Neuronal stem cell (in vitro differentiated cells): ENCODE measurements around the gene PLD1.

Experiments used
- DNase-seq: peaks from one replicate; pipeline ENCODE4 v3.0.0-alpha.2; 2013; ENCODE audit warnings: low spot score
- H2AFZ ChIP-seq: one replicate; pipeline ENCODE4 v1.6.1; 2013; ENCODE audit warnings: mild to moderate bottlenecking, low read length, inconsistent platforms
- H2AK5ac ChIP-seq: 2 replicates; pipeline ENCODE4 v1.6.1; 2013; ENCODE audit warnings: low read depth, mild to moderate bottlenecking, inconsistent platforms, low read length, moderate library complexity, mixed read lengths
- H2BK120ac ChIP-seq: 2 replicates; pipeline ENCODE4 v1.6.1; 2013; ENCODE audit warnings: low read depth, mild to moderate bottlenecking, inconsistent platforms, low read length, moderate library complexity, mixed read lengths
- H2BK12ac ChIP-seq: one replicate; pipeline ENCODE4 v1.6.1; 2013; ENCODE audit warnings: low read length, inconsistent platforms
- H2BK15ac ChIP-seq: 2 replicates; pipeline ENCODE4 v1.6.1; 2013; ENCODE audit warnings: mild to moderate bottlenecking, low read length, inconsistent platforms, mixed read lengths
- H2BK5ac ChIP-seq: one replicate; pipeline ENCODE4 v1.6.1; 2013; ENCODE audit warnings: inconsistent platforms, mild to moderate bottlenecking, low read length, moderate library complexity
- H3K14ac ChIP-seq: one replicate; pipeline ENCODE4 v1.6.1; 2013; ENCODE audit warnings: low read length, inconsistent platforms
- H3K18ac ChIP-seq: 2 replicates; pipeline ENCODE4 v1.6.1; 2013; ENCODE audit warnings: low read length, inconsistent platforms
- H3K23ac ChIP-seq: 2 replicates; pipeline ENCODE4 v1.6.1; 2013; ENCODE audit warnings: low read depth, mild to moderate bottlenecking, mixed read lengths, low read length, inconsistent platforms; ENCODE audit not compliant: poor library complexity
- H3K27ac ChIP-seq: replicated peaks from 3 replicates; pipeline ENCODE4 v1.5.1; 2013; ENCODE audit warnings: low read length, inconsistent platforms
- H3K27me3 ChIP-seq, 3 experiments: 2 replicates each; pipeline ENCODE4 v1.6.1; 2013; ENCODE audit warnings: low read length in 3 of 3, mild to moderate bottlenecking in 2 of 3, inconsistent platforms in 1 of 3, low read depth in 1 of 3, mixed read lengths in 1 of 3, moderate library complexity in 1 of 3; ENCODE audit not compliant: control insufficient read depth in 3 of 3, insufficient read depth in 3 of 3
- H3K36me3 ChIP-seq, 2 donors: replicated peaks in 1 of 2; 2 replicates each; pipeline ENCODE4 v1.6.1; 2013; ENCODE audit warnings: low read length in 2 of 2; ENCODE audit not compliant: control insufficient read depth in 2 of 2, insufficient read depth in 2 of 2
- H3K4ac ChIP-seq: 2 replicates; pipeline ENCODE4 v1.6.1; 2013; ENCODE audit warnings: inconsistent platforms, mild to moderate bottlenecking, low read length, moderate library complexity
- H3K4me1 ChIP-seq, 2 donors: 1 replicate in 1 of 2; 2 replicates in 1 of 2; pipeline ENCODE4 v1.6.1; 2013; ENCODE audit warnings: low read length in 2 of 2, low read depth in 1 of 2; ENCODE audit not compliant: control insufficient read depth in 2 of 2, insufficient read depth in 1 of 2
- H3K4me2 ChIP-seq: one replicate; pipeline ENCODE4 v1.6.1; 2013; ENCODE audit warnings: mild to moderate bottlenecking, low read length, inconsistent platforms; ENCODE audit not compliant: insufficient read depth, poor library complexity, severe bottlenecking
- H3K4me3 ChIP-seq, 2 donors: 2 replicates each; pipeline ENCODE4 v1.5.1; 2013; ENCODE audit warnings: low read length in 2 of 2, mild to moderate bottlenecking in 2 of 2, inconsistent platforms in 1 of 2, moderate library complexity in 1 of 2
- H3K79me1 ChIP-seq: one replicate; pipeline ENCODE4 v1.6.1; 2013; ENCODE audit warnings: low read depth, mild to moderate bottlenecking, inconsistent platforms, low read length, moderate library complexity
- H3K9ac ChIP-seq: one replicate; pipeline ENCODE4 v1.6.1; 2013; ENCODE audit warnings: mild to moderate bottlenecking, low read depth, low read length, inconsistent platforms; ENCODE audit not compliant: poor library complexity
- H3K9me3 ChIP-seq, 2 donors: replicated peaks in 1 of 2; 2 replicates each; pipeline versions ENCODE3 to v1.6.1; 2013; ENCODE audit warnings: low read length in 2 of 2, mild to moderate bottlenecking in 2 of 2, inconsistent platforms in 1 of 2, low read depth in 1 of 2, mixed read lengths in 1 of 2, moderate library complexity in 1 of 2; ENCODE audit not compliant: control insufficient read depth in 2 of 2, insufficient read depth in 1 of 2
- H4K8ac ChIP-seq: one replicate; pipeline ENCODE4 v1.6.1; 2013; ENCODE audit warnings: low read depth, mild to moderate bottlenecking, inconsistent platforms, low read length, moderate library complexity
- H4K91ac ChIP-seq: one replicate; pipeline ENCODE4 v1.6.1; 2013; ENCODE audit warnings: low read length, low read depth, mild to moderate bottlenecking, inconsistent platforms; ENCODE audit not compliant: poor library complexity
- WGBS, 2 donors: extraction: QIAGEN DNeasy Blood & Tissue Kit; methylation state at CpG; one replicate each; pipeline ENCODE4 v1.1.7; 2013; ENCODE audit warnings: missing lambda C conversion rate in 2 of 2, mixed read lengths in 1 of 2; ENCODE audit not compliant: insufficient read length in 2 of 2, insufficient replicate concordance in 1 of 2; ENCODE audit errors: extremely low coverage in 2 of 2; 5-methylcytosine and 5-hydroxymethylcytosine counted together

The PLD1 gene

GRCh38 chr3:171727288-171727687, 83.0 kb downstream of the PLD1 start:
- no peak overlapping the region for H3K18ac ChIP-seq
- H2BK5ac ChIP-seq: no peak overlapping the region
- no peak overlapping the region for H4K8ac ChIP-seq
- no peak overlapping the region for H3K4me3 ChIP-seq
- no peaks in the 10 kb centered on the region for H3K79me1 ChIP-seq
- H3K14ac ChIP-seq: no peak overlapping the region
- no peak overlapping the region for H3K4me2 ChIP-seq
- no peak overlapping the region for H3K9ac ChIP-seq
- H2BK15ac ChIP-seq: no peak overlapping the region
- no peak overlapping the region for H3K4ac ChIP-seq
- no peak overlapping the region for H2AFZ ChIP-seq
- H3K23ac ChIP-seq: no peak overlapping the region
- no peaks in the 10 kb centered on the region for H3K36me3 ChIP-seq
- H2BK12ac ChIP-seq: no peak overlapping the region
- peaks cover 0 to 2% of the 10 kb centered on the region in 2 donors for H3K4me1 ChIP-seq
- no peak overlapping the region for H4K91ac ChIP-seq
- H3K27ac ChIP-seq: no peak overlapping the region
- no peak for DNase-seq
- H2BK120ac ChIP-seq: no peak overlapping the region
- no peaks in the 10 kb centered on the region for H3K27me3 ChIP-seq
- H2AK5ac ChIP-seq: no peak overlapping the region
- WGBS, 2 donors: no CpG with 5 or more reads among the region's 3 CpGs
- no peaks in the 10 kb centered on the region for H3K9me3 ChIP-seq

DNA sequence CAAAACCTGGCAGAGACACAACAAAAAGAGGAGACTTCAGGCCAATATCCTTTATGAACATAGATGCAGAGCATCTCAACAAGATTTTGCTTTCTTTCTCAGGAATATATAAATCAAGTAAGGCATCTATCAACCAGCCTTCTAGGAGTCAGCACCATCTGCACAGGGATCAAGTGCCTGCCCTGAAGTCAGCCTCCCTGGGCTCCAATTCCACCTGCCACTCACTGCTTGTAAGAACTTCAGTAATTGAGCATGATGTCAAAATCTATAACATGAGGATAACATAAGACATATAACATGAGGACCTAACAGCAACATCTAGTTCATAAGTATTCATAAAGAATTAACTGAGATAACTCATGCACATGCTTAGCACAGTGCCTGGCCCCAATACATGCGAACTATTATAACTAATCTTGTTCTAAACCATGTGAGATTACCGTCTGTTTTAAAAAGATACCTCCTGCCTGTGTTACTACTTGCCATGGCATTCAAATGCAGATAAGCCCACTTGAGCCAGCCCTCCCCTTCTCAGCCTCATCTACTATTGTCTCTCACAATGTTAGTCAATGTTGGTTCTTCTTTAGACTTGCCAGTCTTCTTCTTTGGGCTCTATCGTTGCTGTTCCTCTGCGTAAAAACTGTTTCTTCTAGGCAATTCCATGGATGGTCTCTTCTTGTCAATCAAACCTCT, 91.6 kb downstream of the PLD1 start:
- no peak overlapping the region for H4K8ac ChIP-seq
- no peaks in the 10 kb centered on the region for H3K4me1 ChIP-seq
- H3K27ac ChIP-seq: no peak overlapping the region
- peaks cover 0 to 6% of the 10 kb centered on the region in 2 donors for H3K9me3 ChIP-seq
- no peak overlapping the region for H3K23ac ChIP-seq
- no peaks in the 10 kb centered on the region for H3K27me3 ChIP-seq
- H4K91ac ChIP-seq: no peak overlapping the region
- no peak overlapping the region for H2BK15ac ChIP-seq
- H3K18ac ChIP-seq: no peak overlapping the region
- no peak for DNase-seq
- no CpG with 5 or more reads among the region's 4 CpGs for WGBS, 2 donors
- H2BK5ac ChIP-seq: no peak overlapping the region
- no peak overlapping the region for H3K9ac ChIP-seq
- no peak overlapping the region for H3K14ac ChIP-seq
- no peak overlapping the region for H3K4ac ChIP-seq
- H3K79me1 ChIP-seq: no peaks in the 10 kb centered on the region
- H2BK120ac ChIP-seq: no peak overlapping the region
- no peak overlapping the region for H3K4me3 ChIP-seq
- no peak overlapping the region for H2BK12ac ChIP-seq
- H3K4me2 ChIP-seq: no peak overlapping the region
- H3K36me3 ChIP-seq: no peaks in the 10 kb centered on the region
- no peak overlapping the region for H2AFZ ChIP-seq
- H2AK5ac ChIP-seq: no peak overlapping the region

DNA sequence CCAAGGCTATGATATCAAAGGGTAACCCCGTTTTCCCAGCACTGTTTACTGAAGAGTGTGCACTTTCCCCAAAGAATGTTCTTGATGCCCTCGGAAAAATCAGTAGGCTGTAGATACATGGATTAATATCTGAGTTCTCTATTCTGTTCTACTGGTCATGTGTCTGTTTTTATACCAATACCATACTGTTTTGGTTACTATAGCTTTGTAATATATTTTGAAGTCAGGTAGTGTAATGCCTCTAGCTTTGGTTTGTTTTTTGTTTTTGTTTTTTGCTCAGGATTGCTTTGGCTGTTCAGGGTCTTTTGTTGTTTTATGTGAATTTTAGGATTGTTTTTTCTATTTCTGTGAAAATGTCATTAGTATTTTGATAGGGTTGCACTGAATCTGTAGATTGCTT, 95.1 kb downstream of the PLD1 start:
- Histone ChIP-seq H3K9ac (no peak overlapping the region), H3K23ac (no peak overlapping the region), H3K27ac (no peak overlapping the region), H4K8ac (no peak overlapping the region), H3K4me2 (no peak overlapping the region), H2BK15ac (no peak overlapping the region), H2BK5ac (no peak overlapping the region), H3K4me1 (no peaks in the 10 kb centered on the region), H3K36me3 (no peaks in the 10 kb centered on the region), H3K18ac (no peak overlapping the region), H2AFZ (no peak overlapping the region), H2BK12ac (no peak overlapping the region), H3K9me3 (peaks cover 0 to 6% of the 10 kb centered on the region in 2 donors), H3K27me3 (no peaks in the 10 kb centered on the region), H2AK5ac (no peak overlapping the region), H3K4ac (no peak overlapping the region), H2BK120ac (no peak overlapping the region), H3K79me1 (no peaks in the 10 kb centered on the region), H4K91ac (no peak overlapping the region), H3K14ac (no peak overlapping the region), H3K4me3 (no peak overlapping the region)
- DNase-seq: no peak
- WGBS, 2 donors: no CpG with 5 or more reads among the region's 2 CpGs

- H2BK5ac ChIP-seq: no peak overlapping the region
- H3K79me1 ChIP-seq: no peaks in the 10 kb centered on the region
- no peak overlapping the region for H3K27ac ChIP-seq
- H3K4me3 ChIP-seq: no peak overlapping the region
- no peak overlapping the region for H3K14ac ChIP-seq
- H2AFZ ChIP-seq: peak overlapping the region; percentile 46
- H2BK120ac ChIP-seq: no peak overlapping the region
- no peak overlapping the region for H2AK5ac ChIP-seq
- H3K4ac ChIP-seq: no peak overlapping the region
- no peaks in the 10 kb centered on the region for H3K4me1 ChIP-seq
- peaks cover 0 to 6% of the 10 kb centered on the region in 2 donors for H3K9me3 ChIP-seq
- no CpG with 5 or more reads among the region's 8 CpGs for WGBS, 2 donors
- H2BK15ac ChIP-seq: no peak overlapping the region
- H3K27me3 ChIP-seq: peaks cover 0 to 1% (median 0%) of the 10 kb centered on the region in 3 experiments
- no peak overlapping the region for H3K9ac ChIP-seq
- no peaks in the 10 kb centered on the region for H3K36me3 ChIP-seq
- no peak overlapping the region for H3K4me2 ChIP-seq
- H4K8ac ChIP-seq: no peak overlapping the region
- peak overlapping the region; percentile 35 for H3K18ac ChIP-seq
- no peak for DNase-seq
- no peak overlapping the region for H2BK12ac ChIP-seq
- H4K91ac ChIP-seq: no peak overlapping the region
- no peak overlapping the region for H3K23ac ChIP-seq
Measured at GRCh38 chr3:171712171-171712938, 97.9 kb downstream of the PLD1 start.
